GM11168 (cell line): ENCODE results near the gene TH.

Source experiments
- in situ Hi-C: fragments of 300-500 bp; cut with MboI; formaldehyde crosslinking; loops from one replicate; pipeline ENCODE4 v1.12.0; 2022; ENCODE audit warnings: low sequenced_read_pairs; ENCODE audit not compliant: unreplicated experiment

The TH gene

GRCh38 chr11:2171591-2172003, at the start of gene TH:
Gene TH, minus strand, starts transcription at chr11:2171815. Its CDS starts 29 bp downstream, at chr11:2171786.
- in situ Hi-C loops: no loop called here

- in situ Hi-C loops: no loop called here
Measured at GRCh38 chr11:2221024-2221423, 49.4 kb upstream of the TH start.

GRCh38 chr11:2220173-2220771, 48.7 kb upstream of the TH start:
- in situ Hi-C loops: no loop called here

DNA sequence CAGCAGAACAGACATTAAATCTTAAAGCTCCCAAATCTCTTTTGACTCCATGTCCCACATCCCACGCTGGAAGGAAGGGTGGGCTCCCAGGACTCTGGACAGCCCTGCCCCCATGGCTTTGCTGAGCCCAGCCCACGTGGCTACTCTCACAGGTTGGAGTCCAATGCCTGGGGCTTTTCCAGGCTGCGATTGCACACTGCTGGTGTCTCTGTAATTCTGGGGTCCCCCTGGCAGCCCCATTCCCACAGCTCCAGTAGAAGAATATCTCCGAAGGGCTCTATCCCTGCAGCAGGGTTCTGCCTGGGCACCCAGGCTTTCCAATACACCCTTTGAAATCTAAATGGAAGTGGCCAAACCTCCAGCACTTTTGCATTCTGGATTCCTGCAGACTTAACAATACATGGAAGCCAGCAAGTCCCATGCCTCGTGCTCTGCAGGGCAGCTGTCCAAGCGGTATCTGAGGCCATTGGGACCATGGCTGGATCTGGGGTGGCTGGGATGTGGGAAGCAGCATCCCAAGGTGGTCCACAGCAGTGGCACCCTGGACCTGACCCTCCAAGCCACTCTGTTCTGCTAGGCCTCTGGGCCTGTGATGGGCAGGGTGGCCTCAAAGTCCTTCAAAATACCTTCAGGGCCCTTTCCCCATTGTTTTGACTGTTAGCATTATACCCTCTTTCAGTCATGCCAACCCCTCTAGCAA, 47.9 kb upstream of the TH start:
- in situ Hi-C loops: no loop called here

DNA sequence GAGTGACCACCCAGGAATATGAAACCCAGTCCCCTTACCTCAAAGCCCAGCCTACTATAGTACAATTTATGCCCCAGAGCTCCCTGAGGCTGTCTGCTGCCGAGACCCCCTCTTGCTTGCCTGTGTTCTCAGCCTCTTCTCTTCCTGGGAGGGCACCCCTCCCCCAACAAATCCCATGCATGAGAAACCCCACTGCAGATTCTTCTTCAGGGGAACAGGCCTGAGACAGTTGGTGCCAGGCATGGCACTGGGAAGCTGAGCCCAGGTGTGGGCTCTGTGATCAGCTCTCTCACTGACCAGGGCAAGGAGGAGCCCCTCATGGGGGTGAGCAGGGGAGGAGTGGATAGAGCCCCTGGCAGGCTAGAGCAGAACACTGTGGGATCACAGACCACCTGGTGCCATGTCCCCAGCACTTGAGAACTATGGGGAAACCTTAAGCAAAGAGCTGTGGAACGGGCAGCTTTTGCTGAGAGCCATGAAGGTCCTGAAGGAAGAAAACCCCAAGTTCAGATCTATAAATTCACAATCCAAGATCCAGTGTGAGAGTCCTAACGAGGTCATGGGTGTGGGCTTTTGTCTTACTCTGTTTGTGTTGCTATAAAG, 46.5 kb upstream of the TH start:
- in situ Hi-C loops: no loop called here

- in situ Hi-C loops: no loop called here
Measured at GRCh38 chr11:2217211-2218030, 45.8 kb upstream of the TH start.

GRCh38 chr11:2216400-2217064, 44.9 kb upstream of the TH start:
- in situ Hi-C loops: no loop called here

GRCh38 chr11:2215561-2216399, 44.2 kb upstream of the TH start:
- in situ Hi-C loops: no loop called here

DNA sequence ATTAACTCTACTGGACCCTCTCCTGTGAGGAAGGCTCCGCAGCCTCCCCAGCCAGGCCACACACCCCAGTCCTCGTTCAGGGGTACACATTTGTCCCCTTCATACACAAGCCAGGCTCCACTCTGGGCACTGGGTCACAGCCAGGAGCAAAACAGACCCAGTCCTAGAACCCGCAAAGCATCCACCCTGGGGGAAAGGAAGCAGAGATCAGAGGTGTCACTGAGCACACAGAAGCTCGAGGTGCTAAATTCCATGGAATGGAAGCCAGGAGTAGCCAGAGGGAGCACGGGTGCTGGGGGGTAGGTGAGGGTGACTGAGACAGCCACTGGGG, 43.6 kb upstream of the TH start:
- in situ Hi-C loops: no loop called here

- in situ Hi-C loops: no loop called here
Measured at GRCh38 chr11:2214527-2215229, 43.1 kb upstream of the TH start.

GRCh38 chr11:2213890-2214526, 42.4 kb upstream of the TH start:
- in situ Hi-C loops: no loop called here

DNA sequence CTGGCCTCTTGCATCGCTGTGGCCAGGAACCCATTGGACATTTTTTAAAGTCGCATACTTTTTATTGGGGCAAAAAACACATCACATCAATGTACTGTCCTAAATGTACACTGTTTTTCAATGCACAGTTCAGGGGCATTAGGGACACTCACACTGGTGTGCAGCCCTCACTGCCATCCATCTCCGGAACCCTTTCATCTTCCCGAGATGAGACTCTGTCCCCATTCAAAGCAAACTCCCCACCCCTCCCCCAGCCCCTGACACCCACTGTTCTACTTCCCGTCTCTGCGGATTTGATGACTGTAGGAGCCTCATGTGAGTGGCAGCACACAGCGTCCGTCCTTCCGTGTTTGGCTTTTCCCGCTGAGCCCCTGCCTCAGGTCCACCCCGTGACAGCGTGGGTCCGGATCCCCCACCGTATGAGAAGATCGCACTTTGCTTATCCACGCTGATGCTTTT, 41.8 kb upstream of the TH start:
- in situ Hi-C loops: no loop called here

DNA sequence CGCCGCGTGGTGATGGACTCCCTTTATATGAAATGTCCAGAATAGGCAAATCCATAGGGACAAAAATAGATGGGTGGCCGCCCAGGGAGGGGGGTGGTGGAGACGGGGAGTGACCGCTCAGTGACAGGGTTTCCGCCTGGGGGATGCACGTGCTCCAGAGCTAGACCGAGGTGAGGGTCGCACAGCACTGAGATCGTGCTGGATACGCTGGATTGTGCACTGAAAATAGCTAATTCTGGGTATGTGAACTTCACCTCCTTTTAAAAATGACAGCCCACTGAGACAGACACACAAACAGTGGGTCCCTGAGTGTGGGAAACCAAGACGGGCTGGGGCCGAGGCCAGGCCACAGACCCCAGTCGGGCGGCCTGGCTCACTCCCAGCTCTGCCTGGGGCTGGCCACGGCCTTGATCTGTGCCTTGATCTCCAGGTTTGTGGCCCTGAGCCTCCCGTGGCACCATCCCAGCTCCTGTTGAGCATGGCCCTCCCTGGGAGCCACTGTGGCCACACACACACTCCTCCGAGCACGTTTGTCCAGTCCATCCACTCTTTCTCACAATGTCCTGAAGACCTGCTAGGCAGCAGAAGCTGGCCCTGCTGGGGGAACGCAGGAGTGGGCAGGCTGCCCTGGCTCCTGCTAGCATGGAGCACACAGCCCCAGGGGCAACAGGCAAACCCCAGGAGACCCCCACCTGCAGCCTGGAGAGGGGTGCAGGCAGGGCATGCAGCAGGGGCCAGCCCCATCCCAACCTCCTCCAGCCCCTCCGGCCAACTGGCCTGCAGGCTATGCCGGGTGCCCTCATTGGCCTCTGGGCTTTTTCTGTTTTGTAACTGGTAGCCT, 41.0 kb upstream of the TH start:
- in situ Hi-C loops: no loop called here

GRCh38 chr11:2211113-2211971, 39.7 kb upstream of the TH start:
- in situ Hi-C loops: no loop called here

- in situ Hi-C loops: no loop called here
Measured at GRCh38 chr11:2210366-2211112, 38.9 kb upstream of the TH start.

- in situ Hi-C loops: no loop called here
Measured at GRCh38 chr11:2209900-2210321, 38.3 kb upstream of the TH start.
